Measurements from ENCODE around the gene GPR17. TPM values are rescaled to one million over a fixed set of nuclear protein-coding genes. Genes with fewer than 3 reads are reported as not detected.
A peak's percentile ranks its signal among the peaks of the same experiment; 100 is the strongest.

Gene GPR17
- total RNA-seq, 4 donors from 2014 or later = 1.1 to 1.6 (median 1.2) TPM

DNA sequence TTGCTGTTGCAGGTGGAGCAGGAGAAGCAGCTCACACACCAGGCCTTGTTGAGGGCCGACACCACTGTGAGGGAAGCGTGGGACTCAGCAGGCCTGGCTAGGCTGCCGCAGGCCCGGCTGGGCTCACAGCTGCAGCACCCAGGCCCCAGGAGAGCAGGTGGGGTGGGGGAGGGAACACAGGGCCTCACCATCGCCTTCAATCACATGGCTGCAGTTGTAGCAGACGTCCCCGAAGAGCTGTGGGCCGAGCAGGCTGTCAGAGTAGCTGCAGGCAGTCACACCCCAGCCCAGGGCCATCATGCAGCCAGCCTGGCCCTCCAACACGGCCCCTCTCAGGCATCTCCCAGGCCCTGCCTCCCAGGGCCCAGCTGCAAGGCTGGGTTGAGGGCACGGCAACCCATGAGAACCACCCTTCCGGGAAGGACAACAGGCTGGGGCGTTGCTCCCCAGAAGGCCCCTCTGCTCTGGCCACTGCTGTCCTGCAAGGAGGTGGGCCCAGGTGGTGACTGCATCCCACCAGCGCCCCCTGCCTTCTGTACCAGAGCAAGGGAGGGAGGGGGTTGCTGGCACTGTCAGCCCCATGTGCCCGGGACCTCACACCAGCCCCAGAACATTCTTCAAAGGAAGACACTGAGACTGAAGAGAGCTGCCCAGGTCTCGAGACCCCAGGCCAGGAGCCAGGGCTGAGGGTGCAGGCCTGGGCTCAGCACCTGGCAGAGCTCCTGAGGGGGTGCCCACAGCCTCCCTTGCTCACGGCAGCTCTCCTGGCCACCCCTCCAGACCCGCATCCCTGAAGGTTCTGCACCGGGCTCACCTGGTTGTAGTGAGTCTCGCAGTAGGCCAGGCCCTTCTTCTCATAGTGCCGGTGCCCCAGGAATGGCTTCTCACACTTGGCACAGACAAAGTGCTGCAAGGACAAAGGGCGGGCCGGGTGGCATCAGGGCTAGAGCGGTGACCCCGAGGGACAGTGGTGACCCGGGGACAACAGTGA lies 5.6 kb upstream of the GPR17 start:
- peaks cover 0 to 71% (median 33%) of the 10 kb centered on the region in 4 donors for H3K4me1 ChIP-seq
- H3K27ac ChIP-seq = peak overlapping the region; percentile 48 to 92 (median 80)
- TF ChIP-seq POLR2A (IDR thresholded peaks at IDR 0.05) (no peak), EP300 (IDR thresholded peaks at IDR 0.05) (no peak)
- TF ChIP-seq, protein P1, sequence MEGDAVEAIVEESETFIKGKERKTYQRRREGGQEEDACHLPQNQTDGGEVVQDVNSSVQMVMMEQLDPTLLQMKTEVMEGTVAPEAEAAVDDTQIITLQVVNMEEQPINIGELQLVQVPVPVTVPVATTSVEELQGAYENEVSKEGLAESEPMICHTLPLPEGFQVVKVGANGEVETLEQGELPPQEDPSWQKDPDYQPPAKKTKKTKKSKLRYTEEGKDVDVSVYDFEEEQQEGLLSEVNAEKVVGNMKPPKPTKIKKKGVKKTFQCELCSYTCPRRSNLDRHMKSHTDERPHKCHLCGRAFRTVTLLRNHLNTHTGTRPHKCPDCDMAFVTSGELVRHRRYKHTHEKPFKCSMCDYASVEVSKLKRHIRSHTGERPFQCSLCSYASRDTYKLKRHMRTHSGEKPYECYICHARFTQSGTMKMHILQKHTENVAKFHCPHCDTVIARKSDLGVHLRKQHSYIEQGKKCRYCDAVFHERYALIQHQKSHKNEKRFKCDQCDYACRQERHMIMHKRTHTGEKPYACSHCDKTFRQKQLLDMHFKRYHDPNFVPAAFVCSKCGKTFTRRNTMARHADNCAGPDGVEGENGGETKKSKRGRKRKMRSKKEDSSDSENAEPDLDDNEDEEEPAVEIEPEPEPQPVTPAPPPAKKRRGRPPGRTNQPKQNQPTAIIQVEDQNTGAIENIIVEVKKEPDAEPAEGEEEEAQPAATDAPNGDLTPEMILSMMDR (IDR thresholded peaks at IDR 0.05) = no peak
- WGBS, 2 donors = 58 to 77% methylated on average over 20 of the region's 25 CpGs
- no peak overlapping the region for H3K4me3 ChIP-seq
- no peaks in the 10 kb centered on the region for H3K27me3 ChIP-seq
- no peak for DNase-seq (ENCODE audit: low spot score in 2 of 2)
- H3K9me3 ChIP-seq = no peaks in the 10 kb centered on the region
- peaks cover 0 to 23% (median 0%) of the 10 kb centered on the region in 3 donors for H3K36me3 ChIP-seq

DNA sequence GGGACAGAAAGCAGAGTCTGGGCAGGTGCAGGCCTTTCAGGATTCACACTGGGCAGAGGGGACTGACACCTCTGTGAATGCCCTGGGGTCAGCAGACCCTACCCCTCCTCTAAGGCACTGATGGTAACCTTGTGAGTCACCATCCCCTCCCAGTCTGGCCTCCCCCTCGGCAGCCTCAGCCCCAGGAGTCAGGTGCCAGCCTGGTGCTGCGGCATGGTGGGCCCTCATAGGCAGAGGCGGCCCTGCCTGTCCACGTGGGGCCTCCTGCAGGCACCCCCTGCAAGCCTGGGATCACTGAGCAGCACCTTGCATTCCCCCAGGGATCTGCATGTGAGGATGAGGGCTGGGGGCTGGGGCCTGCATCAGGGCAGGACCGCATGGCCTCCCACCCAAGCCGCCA lies 4.8 kb upstream of the GPR17 start:
- TF ChIP-seq, protein P1 (IDR thresholded peaks at IDR 0.05) = no peak
- TF ChIP-seq EP300 (IDR thresholded peaks at IDR 0.05) (no peak), POLR2A (IDR thresholded peaks at IDR 0.05) (no peak)
- no peak overlapping the region for H3K4me3 ChIP-seq
- no peaks in the 10 kb centered on the region for H3K27me3 ChIP-seq
- no peaks in the 10 kb centered on the region for H3K9me3 ChIP-seq
- DNase-seq (ENCODE audit: low spot score in 2 of 2) = no peak
- peak overlapping the region in 3 of 4 donors; percentile 34 to 92 (median 59) for H3K27ac ChIP-seq
- 79 to 86% methylated on average over 4 of the region's 6 CpGs for WGBS, 2 donors
- peaks cover 0 to 76% (median 33%) of the 10 kb centered on the region in 4 donors for H3K4me1 ChIP-seq
- peaks cover 0 to 23% (median 0%) of the 10 kb centered on the region in 3 donors for H3K36me3 ChIP-seq

DNA sequence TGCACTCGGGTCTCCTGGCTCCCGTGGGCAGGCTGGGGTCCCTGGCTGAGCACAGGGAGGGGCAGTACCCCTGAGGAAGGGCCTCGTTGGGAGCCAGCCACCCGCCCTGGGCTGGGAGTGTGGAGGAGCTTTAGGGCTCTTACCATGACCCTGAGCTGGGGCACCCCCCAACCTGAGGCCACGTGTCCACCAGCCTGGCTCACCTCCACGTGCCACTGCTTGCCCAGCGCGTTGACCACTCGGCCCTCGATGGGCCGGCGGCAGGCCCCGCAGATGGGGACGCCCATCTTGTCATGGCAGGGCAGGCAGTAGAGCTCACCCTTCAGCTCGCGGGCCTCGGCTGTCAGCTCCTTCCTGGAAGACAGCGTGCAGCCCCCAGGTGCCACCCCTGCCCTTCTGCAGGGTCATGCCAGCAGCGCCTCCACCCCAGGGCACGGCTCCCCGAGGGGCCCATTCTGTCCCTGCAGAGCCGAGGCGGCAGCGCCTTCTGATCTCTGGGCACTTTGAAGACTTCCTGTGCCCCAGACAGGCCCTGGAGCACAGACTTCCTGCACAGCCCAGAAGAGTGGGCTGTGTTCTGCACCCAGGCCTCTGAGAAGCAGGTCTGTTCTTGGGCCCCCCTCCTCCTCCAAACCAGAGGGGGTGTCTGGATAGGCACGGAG lies 4.0 kb upstream of the GPR17 start:
- 37 to 60% methylated on average over 12 to 21 of the region's 25 CpGs for WGBS, 2 donors
- H3K36me3 ChIP-seq = peaks cover 0 to 23% (median 0%) of the 10 kb centered on the region in 3 donors
- peak overlapping the region in 1 of 4 donors; percentile 15 for H3K4me3 ChIP-seq
- no peak for DNase-seq (ENCODE audit: low spot score in 2 of 2)
- no peaks in the 10 kb centered on the region for H3K27me3 ChIP-seq
- peak overlapping the region in 3 of 4 donors; percentile 34 to 92 (median 59) for H3K27ac ChIP-seq
- TF ChIP-seq EP300 (IDR thresholded peaks at IDR 0.05) (no peak), POLR2A (IDR thresholded peaks at IDR 0.05) (no peak)
- TF ChIP-seq, protein P1 (IDR thresholded peaks at IDR 0.05) = no peak
- H3K4me1 ChIP-seq = peaks cover 0 to 76% (median 26%) of the 10 kb centered on the region in 4 donors
- H3K9me3 ChIP-seq = no peaks in the 10 kb centered on the region

DNA sequence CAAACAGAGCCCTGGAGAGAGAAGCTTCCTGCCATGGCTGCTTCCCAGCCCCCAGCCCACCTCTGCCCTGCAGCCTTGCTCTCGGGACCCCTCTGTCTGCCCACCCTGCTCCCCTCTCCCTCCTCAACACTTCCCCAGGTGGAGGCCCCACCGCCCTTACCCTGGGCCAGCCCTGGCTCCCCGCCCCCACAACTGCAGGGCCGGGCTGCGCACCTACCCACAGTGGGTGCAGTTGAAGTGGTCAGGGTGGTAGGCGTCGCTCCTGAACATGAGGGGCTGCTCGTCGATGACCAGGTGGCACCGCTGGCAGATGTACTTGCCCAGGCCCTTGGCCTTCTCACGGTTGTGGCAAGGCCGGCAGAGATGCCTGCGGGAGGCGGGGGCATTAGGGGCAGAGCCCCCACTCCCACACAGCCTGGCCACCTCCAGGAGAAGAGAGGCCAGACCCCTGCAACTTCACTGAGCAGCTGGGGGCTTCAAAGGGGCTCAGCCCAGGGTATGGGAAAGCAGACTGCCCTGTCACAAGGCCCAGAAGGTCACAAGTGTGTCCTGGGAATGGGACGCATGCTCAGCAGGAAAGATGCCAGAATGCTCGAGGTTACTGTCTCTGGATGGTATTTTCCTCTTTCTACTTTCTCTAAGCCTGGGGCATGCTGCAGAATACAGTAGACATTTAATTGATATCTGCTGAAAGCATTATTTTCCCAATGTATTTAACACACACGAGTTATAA lies 3.1 kb upstream of the GPR17 start:
- no peak for DNase-seq (ENCODE audit: low spot score in 2 of 2)
- Histone ChIP-seq H3K27me3 (no peaks in the 10 kb centered on the region), H3K36me3 (peaks cover 0 to 23% (median 0%) of the 10 kb centered on the region in 3 donors), H3K4me3 (no peak overlapping the region), H3K9me3 (no peaks in the 10 kb centered on the region), H3K27ac (peak overlapping the region in 2 of 4 donors; percentile 59 to 92), H3K4me1 (peaks cover 0 to 76% (median 21%) of the 10 kb centered on the region in 4 donors)
- WGBS, 2 donors = 60 to 71% methylated on average over 17 of the region's 17 CpGs
- no peak for TF ChIP-seq EP300 (IDR thresholded peaks at IDR 0.05)
- TF ChIP-seq POLR2A (IDR thresholded peaks at IDR 0.05) = no peak
- TF ChIP-seq, protein P1 (IDR thresholded peaks at IDR 0.05) = no peak
